ENCODE data around the gene ZFYVE28. TPM values are rescaled to one million over a fixed set of nuclear protein-coding genes. Genes with fewer than 3 reads are reported as not detected.
A peak's percentile ranks its signal among the peaks of the same experiment; 100 is the strongest.

The ZFYVE28 gene
- total and polyA plus RNA-seq, 11 donors = 2.6 to 11.9 (median 5.5) TPM

GRCh38 chr4:2343476-2343875 is 75.0 kb downstream of the ZFYVE28 start:
- Histone ChIP-seq H3K4me3 (no peak overlapping the region), H3K4me1 (no peaks in the 10 kb centered on the region), H3K27me3 (no peaks in the 10 kb centered on the region), H3K27ac (no peak overlapping the region), H3K9me3 (peaks cover 0 to 18% (median 0%) of the 10 kb centered on the region in 12 donors), H3K36me3 (peaks cover 0 to 4% (median 0%) of the 10 kb centered on the region in 9 donors)
- WGBS, 4 donors = 81 to 91% (median 88%) methylated on average over 2 of the region's 2 CpGs
- intact Hi-C loops (cut with DNase I) = no loop called here
- TF ChIP-seq CTCF (IDR thresholded peaks at IDR 0.05) (no peak), POLR2A (IDR thresholded peaks at IDR 0.05) (no peak)
- ATAC-seq = no peak
- peak in 1 of 5 donors; percentile 7 for DNase-seq

GRCh38 chr4:2341911-2342652 is 76.4 kb downstream of the ZFYVE28 start:
- TF ChIP-seq POLR2A (IDR thresholded peaks at IDR 0.05) (no peak), CTCF (IDR thresholded peaks at IDR 0.05) (no peak)
- H3K4me1 ChIP-seq = no peaks in the 10 kb centered on the region
- peaks cover 0 to 17% (median 0%) of the 10 kb centered on the region in 12 donors for H3K9me3 ChIP-seq
- H3K27ac ChIP-seq = no peak overlapping the region
- intact Hi-C loops (cut with DNase I) = no loop called here
- ATAC-seq = no peak
- H3K27me3 ChIP-seq = no peaks in the 10 kb centered on the region
- peak in 2 of 5 donors; percentile 10 to 33 for DNase-seq
- peaks cover 0 to 7% (median 0%) of the 10 kb centered on the region in 9 donors for H3K36me3 ChIP-seq
- WGBS, 4 donors = 85 to 94% (median 87%) methylated on average over 12 to 16 of the region's 16 CpGs
- no peak overlapping the region for H3K4me3 ChIP-seq

- H3K9me3 ChIP-seq = peaks cover 0 to 10% (median 0%) of the 10 kb centered on the region in 12 donors
- ATAC-seq (no peak), DNase-seq (peak in 2 of 5 donors; percentile 15 to 57)
- intact Hi-C loops (cut with DNase I) = no loop called here
- no peak overlapping the region for H3K4me3 ChIP-seq
- TF ChIP-seq CTCF (IDR thresholded peaks at IDR 0.05) (no peak), POLR2A (IDR thresholded peaks at IDR 0.05) (no peak)
- 95 to 98% (median 95%) methylated on average over 13 to 28 of the region's 28 CpGs for WGBS, 4 donors
- no peaks in the 10 kb centered on the region for H3K4me1 ChIP-seq
- no peaks in the 10 kb centered on the region for H3K27me3 ChIP-seq
- no peak overlapping the region for H3K27ac ChIP-seq
- peaks cover 0 to 10% (median 0%) of the 10 kb centered on the region in 9 donors for H3K36me3 ChIP-seq
These were observed 77.1 kb downstream of the ZFYVE28 start for GRCh38 chr4:2341261-2341841.

- Histone ChIP-seq H3K36me3 (peaks cover 0 to 13% (median 0%) of the 10 kb centered on the region in 9 donors), H3K9me3 (peaks cover 0 to 3% (median 0%) of the 10 kb centered on the region in 12 donors), H3K4me3 (no peak overlapping the region), H3K4me1 (no peaks in the 10 kb centered on the region), H3K27ac (no peak overlapping the region), H3K27me3 (no peaks in the 10 kb centered on the region)
- TF ChIP-seq POLR2A (IDR thresholded peaks at IDR 0.05) = no peak
- intact Hi-C loops (cut with DNase I) = no loop called here
- 93 to 94% (median 93%) methylated on average over 20 to 27 of the region's 27 CpGs for WGBS, 4 donors
- ATAC-seq = peak in 1 of 4 donors; percentile 19
- DNase-seq = peak in 2 of 5 donors; percentile 15 to 21
These were observed 78.0 kb downstream of the ZFYVE28 start for GRCh38 chr4:2340272-2341061.
